SJSA1 (cell line): ENCODE results near the gene GNG3. TPM values are rescaled to one million over a fixed set of nuclear protein-coding genes. Genes with fewer than 3 reads are reported as not detected.
"Not testable (repeated sequence)": the region's sequence is repeated elsewhere in the genome, so short reads cannot be mapped to it uniquely, and the experiment has no call there.

ENCODE experiments used
- DNase-seq, 2 experiments: peaks; one replicate each; pipeline ENCODE4 v3.0.0-alpha.2; 2015 to 2020; ENCODE audit warnings: low spot score in 2 of 2, low read depth in 1 of 2
- H3K27ac ChIP-seq: fragments of 250-450 bp; sonication (Bioruptor Pico); 2 replicates; pipeline ENCODE4 v1.5.1; 2020; ENCODE audit warnings: mild to moderate bottlenecking, moderate library complexity
- H3K27me3 ChIP-seq: fragments of 250-450 bp; sonication (Bioruptor Pico); replicated peaks from 2 replicates; pipeline ENCODE4 v1.5.1; 2020; ENCODE audit warnings: mild to moderate bottlenecking, moderate library complexity
- H3K36me3 ChIP-seq: fragments of 250-450 bp; sonication (Bioruptor Pico); 2 replicates; pipeline ENCODE4 v1.5.1; 2020; ENCODE audit warnings: mild to moderate bottlenecking
- H3K4me1 ChIP-seq: fragments of 250-450 bp; sonication (Bioruptor Pico); replicated peaks from 2 replicates; pipeline ENCODE4 v1.6.1; 2021; ENCODE audit warnings: mild to moderate bottlenecking
- H3K4me3 ChIP-seq: fragments of 250-450 bp; sonication (Bioruptor Pico); 2 replicates; pipeline ENCODE4 v1.5.1; 2020; ENCODE audit warnings: mild to moderate bottlenecking
- H3K9me3 ChIP-seq: fragments of 250-450 bp; sonication (Bioruptor Pico); replicated peaks from 2 replicates; pipeline ENCODE4 v1.5.1; 2020; ENCODE audit warnings: mild to moderate bottlenecking
- total RNA-seq: library from RNA; depleted of rRNA; stranded (reverse); fragments of >200 nt; shearing (Covaris generic); gene quantifications from 2 replicates; pipeline ENCODE4 v1.2.3, GENCODE V29; 2014

GNG3 gene
- total RNA-seq, 1 experiment from 2014 or later = not detected

- Histone ChIP-seq H3K36me3 (peaks cover 95% of the 10 kb centered on the region), H3K4me1 (no peaks in the 10 kb centered on the region), H3K9me3 (no peaks in the 10 kb centered on the region), H3K27me3 (no peaks in the 10 kb centered on the region), H3K27ac (no peak overlapping the region), H3K4me3 (no peak overlapping the region)
- DNase-seq = no peak
Measured at GRCh38 chr11:62716816-62717215, 9.3 kb downstream of the GNG3 start.

GRCh38 chr11:62719302-62719978 is 12.0 kb downstream of the GNG3 start:
- DNase-seq = no peak
- Histone ChIP-seq H3K27me3 (no peaks in the 10 kb centered on the region), H3K36me3 (peaks cover 97% of the 10 kb centered on the region), H3K4me3 (no peak overlapping the region), H3K4me1 (peaks cover 7% of the 10 kb centered on the region), H3K27ac (no peak overlapping the region), H3K9me3 (no peaks in the 10 kb centered on the region)

GRCh38 chr11:62721994-62722393 is 14.5 kb downstream of the GNG3 start:
- Histone ChIP-seq H3K9me3 (no peaks in the 10 kb centered on the region), H3K27me3 (no peaks in the 10 kb centered on the region), H3K4me1 (peaks cover 12% of the 10 kb centered on the region), H3K27ac (no peak overlapping the region), H3K36me3 (peaks cover 99% of the 10 kb centered on the region), H3K4me3 (no peak overlapping the region)
- DNase-seq = peak in 1 of 2 experiments; percentile 35

- H3K27ac ChIP-seq = no peak overlapping the region
- H3K4me3 ChIP-seq = no peak overlapping the region
Measured at GRCh38 chr11:62724171-62724570, 16.7 kb downstream of the GNG3 start.

GRCh38 chr11:62725646-62726045 is 18.2 kb downstream of the GNG3 start:
- H3K27ac ChIP-seq = no peak overlapping the region
- H3K36me3 ChIP-seq = peaks cover 74% of the 10 kb centered on the region
- H3K27me3 ChIP-seq = no peaks in the 10 kb centered on the region
- peak in 1 of 2 experiments; percentile 44 for DNase-seq
- H3K4me3 ChIP-seq = peak overlapping the region; percentile 90
- no peaks in the 10 kb centered on the region for H3K9me3 ChIP-seq
- peaks cover 19% of the 10 kb centered on the region for H3K4me1 ChIP-seq

More at GRCh38 chr11:62724171-62724570, 16.7 kb downstream of the GNG3 start:
- H3K9me3 ChIP-seq = no peaks in the 10 kb centered on the region
- peaks cover 79% of the 10 kb centered on the region for H3K36me3 ChIP-seq
- no peak for DNase-seq
- H3K27me3 ChIP-seq = no peaks in the 10 kb centered on the region
- peaks cover 12% of the 10 kb centered on the region for H3K4me1 ChIP-seq

GRCh38 chr11:62726156-62726914 is 18.9 kb downstream of the GNG3 start:
- Histone ChIP-seq H3K36me3 (peaks cover 73% of the 10 kb centered on the region), H3K4me1 (peaks cover 19% of the 10 kb centered on the region), H3K27ac (peak overlapping the region; percentile 80), H3K4me3 (peak overlapping the region; percentile 90), H3K27me3 (no peaks in the 10 kb centered on the region), H3K9me3 (no peaks in the 10 kb centered on the region)
- no peak for DNase-seq

GRCh38 chr11:62726915-62727164 is 19.4 kb downstream of the GNG3 start:
- peaks cover 19% of the 10 kb centered on the region for H3K4me1 ChIP-seq
- peak overlapping the region; percentile 90 for H3K4me3 ChIP-seq
- peaks cover 69% of the 10 kb centered on the region for H3K36me3 ChIP-seq
- no peaks in the 10 kb centered on the region for H3K9me3 ChIP-seq
- no peaks in the 10 kb centered on the region for H3K27me3 ChIP-seq
- peak overlapping the region; percentile 80 for H3K27ac ChIP-seq
- DNase-seq = no peak

GRCh38 chr11:62727165-62727871 is 19.8 kb downstream of the GNG3 start, which contains the start of gene HNRNPUL2:
Gene HNRNPUL2 (minus strand): TSS chr11:62727457. CDS start chr11:62727156, 301 bp downstream.
- H3K4me1 ChIP-seq = peaks cover 19% of the 10 kb centered on the region
- H3K27me3 ChIP-seq = no peaks in the 10 kb centered on the region
- peak within 1 kb of the TSS; percentile 80 for H3K27ac ChIP-seq
- peak within 1 kb of the TSS; percentile 90 for H3K4me3 ChIP-seq
- DNase-seq = peak; percentile 100
- peaks cover 66% of the 10 kb centered on the region for H3K36me3 ChIP-seq
- no peaks in the 10 kb centered on the region for H3K9me3 ChIP-seq

- Histone ChIP-seq H3K27ac (peak overlapping the region; percentile 80), H3K27me3 (no peaks in the 10 kb centered on the region), H3K9me3 (no peaks in the 10 kb centered on the region), H3K4me1 (peaks cover 19% of the 10 kb centered on the region), H3K4me3 (peak overlapping the region; percentile 90), H3K36me3 (peaks cover 66% of the 10 kb centered on the region)
- peak; percentile 98 to 100 for DNase-seq
Measured at GRCh38 chr11:62727872-62728170, 20.3 kb downstream of the GNG3 start.

GRCh38 chr11:62728171-62728988 is 20.9 kb downstream of the GNG3 start, which contains the start of gene TTC9C:
Gene TTC9C (plus strand): TSS chr11:62728486. CDS start chr11:62728849, 363 bp downstream.
- Histone ChIP-seq H3K27ac (peak within 1 kb of the TSS; percentile 80), H3K27me3 (no peaks in the 10 kb centered on the region), H3K4me3 (peak within 1 kb of the TSS; percentile 90), H3K36me3 (peaks cover 66% of the 10 kb centered on the region), H3K9me3 (no peaks in the 10 kb centered on the region), H3K4me1 (peaks cover 19% of the 10 kb centered on the region)
- peak; percentile 94 to 97 for DNase-seq

- H3K27ac ChIP-seq, H3K9me3 ChIP-seq, DNase-seq, H3K4me1 ChIP-seq, H3K27me3 ChIP-seq: not testable (repeated sequence)
- peak overlapping the region; percentile 90; the same call in 1 of the 2 replicates for H3K4me3 ChIP-seq
- peaks cover 66% of the 10 kb centered on the region for H3K36me3 ChIP-seq
Measured at GRCh38 chr11:62730076-62730475, 22.6 kb downstream of the GNG3 start.

- DNase-seq = peak in 1 of 2 experiments; percentile 30
- Histone ChIP-seq H3K27me3 (no peaks in the 10 kb centered on the region), H3K4me1 (peaks cover 7% of the 10 kb centered on the region), H3K36me3 (peaks cover 73% of the 10 kb centered on the region), H3K9me3 (no peaks in the 10 kb centered on the region), H3K4me3 (no peak overlapping the region), H3K27ac (no peak overlapping the region)
Measured at GRCh38 chr11:62732830-62733229, 25.4 kb downstream of the GNG3 start.

GRCh38 chr11:62737196-62737595 is 29.7 kb downstream of the GNG3 start:
- no peak for DNase-seq
- no peaks in the 10 kb centered on the region for H3K4me1 ChIP-seq
- H3K36me3 ChIP-seq = peaks cover 96% of the 10 kb centered on the region

More at GRCh38 chr11:62737196-62737595, 29.7 kb downstream of the GNG3 start:
- Histone ChIP-seq H3K4me3 (no peak overlapping the region), H3K27ac (no peak overlapping the region), H3K9me3 (no peaks in the 10 kb centered on the region), H3K27me3 (no peaks in the 10 kb centered on the region)
